ENCODE measurements around the gene ELN. TPM values are rescaled to one million over a fixed set of nuclear protein-coding genes. Genes with fewer than 3 reads are reported as not detected.

ELN gene
- total and polyA plus RNA-seq, 5 experiments from 2014 or later, result not detected

- H3K4me3 Mint-ChIP-seq, result peak overlapping the region; percentile 74 to 89 (median 82)
- no peaks in the 10 kb centered on the region for H3K9me3 Mint-ChIP-seq
- H3K27me3 Mint-ChIP-seq, result no peaks in the 10 kb centered on the region
- peaks cover 0 to 8% (median 0%) of the 10 kb centered on the region in 3 donors for H3K36me3 Mint-ChIP-seq
- POLR2A ChIA-PET, result interaction anchor here (0.6 to 3.7 kb wide), 4 partner anchors 9 to 1963 kb away, joined by 3 to 33 read pairs (median 16); partner anchors contain the start of genes EIF4H, MDH2 and STYXL1
- DNase-seq, result no peak
- no peak for ATAC-seq
- peaks cover 9 to 18% (median 15%) of the 10 kb centered on the region in 4 donors for H3K4me1 Mint-ChIP-seq
- H3K27ac Mint-ChIP-seq, result peak overlapping the region in 8 of 10 donors; percentile 16 to 90 (median 78)
These were observed 57.0 kb downstream of the ELN start for GRCh38 chr7:74084722-74085578.

GRCh38 chr7:74087791-74088453, 59.9 kb downstream of the ELN start:
- no peaks in the 10 kb centered on the region for H3K9me3 Mint-ChIP-seq
- no peak for DNase-seq
- peak overlapping the region in 2 of 10 donors; percentile 77 to 78 for H3K27ac Mint-ChIP-seq
- peaks cover 17 to 29% (median 18%) of the 10 kb centered on the region in 4 donors for H3K4me1 Mint-ChIP-seq
- no peaks in the 10 kb centered on the region for H3K27me3 Mint-ChIP-seq
- peaks cover 0 to 8% (median 0%) of the 10 kb centered on the region in 3 donors for H3K36me3 Mint-ChIP-seq
- ATAC-seq, result no peak
- POLR2A ChIA-PET, result no interaction called here
- H3K4me3 Mint-ChIP-seq, result peak overlapping the region in 1 of 10 donors; percentile 20

GRCh38 chr7:74092321-74092963, 64.5 kb downstream of the ELN start:
- no peaks in the 10 kb centered on the region for H3K27me3 Mint-ChIP-seq
- H3K4me1 Mint-ChIP-seq, result peaks cover 11 to 32% (median 24%) of the 10 kb centered on the region in 4 donors
- DNase-seq (no peak), ATAC-seq (no peak)
- POLR2A ChIA-PET, result interaction anchor here (0.6 to 2.9 kb wide), 3 partner anchors 8 to 160 kb away, joined by 3 to 33 read pairs (median 4); partner anchors contain the start of gene LIMK1
- H3K36me3 Mint-ChIP-seq, result peaks cover 0 to 6% (median 4%) of the 10 kb centered on the region in 3 donors
- H3K27ac Mint-ChIP-seq, result peak overlapping the region; percentile 41 to 97 (median 80)
- peak overlapping the region in 5 of 10 donors; percentile 29 to 89 (median 43) for H3K4me3 Mint-ChIP-seq
- H3K9me3 Mint-ChIP-seq, result no peaks in the 10 kb centered on the region

GRCh38 chr7:74092964-74093471, 65.0 kb downstream of the ELN start:
- Mint-ChIP-seq H3K27me3 (no peaks in the 10 kb centered on the region), H3K36me3 (peaks cover 4 to 10% (median 9%) of the 10 kb centered on the region in 3 donors), H3K4me3 (peak overlapping the region in 8 of 10 donors; percentile 29 to 90 (median 88)), H3K27ac (peak overlapping the region in 8 of 10 donors; percentile 66 to 97 (median 95)), H3K4me1 (peaks cover 11 to 32% (median 24%) of the 10 kb centered on the region in 4 donors), H3K9me3 (peaks cover 0 to 2% (median 0%) of the 10 kb centered on the region in 9 donors)
- POLR2A ChIA-PET, result interaction anchor here (1.4 to 2.9 kb wide), 2 partner anchors 9 to 81 kb away, joined by 13 to 33 read pairs; partner anchors contain the start of genes EIF4H and LIMK1
- ATAC-seq (no peak), DNase-seq (peak in 1 of 10 donors; percentile 15)

- POLR2A ChIA-PET, result interaction anchor here (0.8 to 2.9 kb wide), 3 partner anchors 10 to 158 kb away, joined by 5 to 33 read pairs (median 13); partner anchors contain the start of genes EIF4H and LIMK1
- ATAC-seq, result peak; percentile 21 to 23
- Mint-ChIP-seq H3K36me3 (peaks cover 7 to 15% (median 13%) of the 10 kb centered on the region in 3 donors), H3K4me1 (peaks cover 11 to 32% (median 24%) of the 10 kb centered on the region in 4 donors), H3K9me3 (peaks cover 0 to 3% (median 0%) of the 10 kb centered on the region in 9 donors), H3K27ac (peak overlapping the region; percentile 79 to 97 (median 95)), H3K27me3 (no peaks in the 10 kb centered on the region), H3K4me3 (peak overlapping the region; percentile 77 to 93 (median 89))
- peak in 1 of 10 donors; percentile 31 for DNase-seq
These were observed 65.8 kb downstream of the ELN start for GRCh38 chr7:74093671-74094223.

- Mint-ChIP-seq H3K9me3 (peaks cover 0 to 3% (median 0%) of the 10 kb centered on the region in 9 donors), H3K4me3 (peak overlapping the region; percentile 77 to 93 (median 89)), H3K4me1 (peaks cover 10 to 32% (median 25%) of the 10 kb centered on the region in 4 donors), H3K36me3 (peaks cover 7 to 17% (median 17%) of the 10 kb centered on the region in 3 donors), H3K27ac (peak overlapping the region; percentile 79 to 97 (median 95)), H3K27me3 (no peaks in the 10 kb centered on the region)
- POLR2A ChIA-PET, result interaction anchor here (0.8 to 2.9 kb wide), 3 partner anchors 10 to 157 kb away, joined by 5 to 33 read pairs (median 13); partner anchors contain the start of genes EIF4H and LIMK1
- DNase-seq (peak; percentile 33 to 82 (median 54)), ATAC-seq (peak; percentile 78 to 83)
These were observed 66.5 kb downstream of the ELN start for GRCh38 chr7:74094224-74095101.

GRCh38 chr7:74095135-74095534, 67.2 kb downstream of the ELN start:
- H3K36me3 Mint-ChIP-seq, result peaks cover 7 to 23% (median 20%) of the 10 kb centered on the region in 3 donors
- ATAC-seq (no peak), DNase-seq (no peak)
- no peaks in the 10 kb centered on the region for H3K27me3 Mint-ChIP-seq
- POLR2A ChIA-PET, result interaction anchor here (2.9 kb wide), 1 partner anchor 11 kb away, joined by 33 read pairs; the partner anchor contains the start of gene LIMK1
- H3K9me3 Mint-ChIP-seq, result peaks cover 0 to 3% (median 0%) of the 10 kb centered on the region in 9 donors
- peak overlapping the region; percentile 77 to 93 (median 89) for H3K4me3 Mint-ChIP-seq
- peak overlapping the region; percentile 79 to 97 (median 95) for H3K27ac Mint-ChIP-seq
- H3K4me1 Mint-ChIP-seq, result peaks cover 8 to 32% (median 25%) of the 10 kb centered on the region in 4 donors

GRCh38 chr7:74097937-74098614, 70.1 kb downstream of the ELN start:
- H3K27ac Mint-ChIP-seq, result peak overlapping the region in 2 of 10 donors; percentile 56 to 71
- no peak for DNase-seq
- peaks cover 0 to 3% (median 0%) of the 10 kb centered on the region in 9 donors for H3K9me3 Mint-ChIP-seq
- no peaks in the 10 kb centered on the region for H3K27me3 Mint-ChIP-seq
- peaks cover 9 to 25% (median 18%) of the 10 kb centered on the region in 4 donors for H3K4me1 Mint-ChIP-seq
- peaks cover 7 to 47% (median 22%) of the 10 kb centered on the region in 3 donors for H3K36me3 Mint-ChIP-seq
- H3K4me3 Mint-ChIP-seq, result peak overlapping the region in 1 of 10 donors; percentile 2
- POLR2A ChIA-PET, result no interaction called here
- ATAC-seq, result no peak

GRCh38 chr7:74099031-74099430, 71.1 kb downstream of the ELN start:
- peaks cover 7 to 17% (median 9%) of the 10 kb centered on the region in 4 donors for H3K4me1 Mint-ChIP-seq
- POLR2A ChIA-PET, result no interaction called here
- ATAC-seq, result no peak
- H3K9me3 Mint-ChIP-seq, result peaks cover 0 to 3% (median 0%) of the 10 kb centered on the region in 9 donors
- H3K36me3 Mint-ChIP-seq, result peaks cover 7 to 51% (median 25%) of the 10 kb centered on the region in 3 donors
- H3K4me3 Mint-ChIP-seq, result no peak overlapping the region
- no peaks in the 10 kb centered on the region for H3K27me3 Mint-ChIP-seq
- DNase-seq, result no peak
- no peak overlapping the region for H3K27ac Mint-ChIP-seq

GRCh38 chr7:74101061-74101681, 73.2 kb downstream of the ELN start:
- H3K27me3 Mint-ChIP-seq, result no peaks in the 10 kb centered on the region
- peaks cover 0 to 9% (median 1%) of the 10 kb centered on the region in 4 donors for H3K4me1 Mint-ChIP-seq
- H3K27ac Mint-ChIP-seq, result peak overlapping the region in 2 of 10 donors; percentile 10 to 14
- H3K36me3 Mint-ChIP-seq, result peaks cover 7 to 58% (median 25%) of the 10 kb centered on the region in 3 donors
- H3K4me3 Mint-ChIP-seq, result peak overlapping the region in 1 of 10 donors; percentile 28
- H3K9me3 Mint-ChIP-seq, result peaks cover 0 to 3% (median 0%) of the 10 kb centered on the region in 9 donors
- DNase-seq (no peak), ATAC-seq (peak in 1 of 2 donors; percentile 53)
- POLR2A ChIA-PET, result no interaction called here
